GM18867 (cell line): ENCODE measurements around the gene ZDHHC21.

ENCODE experiments used
- ATAC-seq: cut with Tn5 transposase; IDR thresholded peaks from one replicate; pipeline ENCODE4 v1.9.1; 2021; ENCODE audit warnings: mild to moderate bottlenecking, moderate library complexity; ENCODE audit not compliant: unreplicated experiment

The ZDHHC21 gene

GRCh38 chr9:14618836-14619420 lies 74.3 kb downstream of the ZDHHC21 start:
- ATAC-seq, result no peak

- peak; percentile 92 for ATAC-seq
Observed at GRCh38 chr9:14616188-14616982, 76.8 kb downstream of the ZDHHC21 start.

GRCh38 chr9:14608540-14608939 lies 84.7 kb downstream of the ZDHHC21 start:
- ATAC-seq, result no peak

- ATAC-seq, result no peak
Observed at GRCh38 chr9:14597171-14597799, 95.9 kb downstream of the ZDHHC21 start.

GRCh38 chr9:14593406-14593805 lies 99.8 kb downstream of the ZDHHC21 start:
- no peak for ATAC-seq

GRCh38 chr9:14591411-14591810 lies 101.8 kb downstream of the ZDHHC21 start:
- ATAC-seq, result no peak

GRCh38 chr9:14585730-14586473 lies 107.3 kb downstream of the ZDHHC21 start:
- peak; percentile 100 for ATAC-seq

- no peak for ATAC-seq
Observed at GRCh38 chr9:14584571-14584970, 108.7 kb downstream of the ZDHHC21 start.

GRCh38 chr9:14578030-14578429 lies 115.2 kb downstream of the ZDHHC21 start:
- no peak for ATAC-seq

GRCh38 chr9:14574173-14574572 lies 119.1 kb downstream of the ZDHHC21 start:
- ATAC-seq, result no peak

GRCh38 chr9:14573319-14573718 lies 119.9 kb downstream of the ZDHHC21 start:
- ATAC-seq, result no peak

- peak; percentile 49 for ATAC-seq
Observed at GRCh38 chr9:14565352-14566016, 127.7 kb downstream of the ZDHHC21 start.

GRCh38 chr9:14563902-14564624 lies 129.2 kb downstream of the ZDHHC21 start:
- no peak for ATAC-seq

- no peak for ATAC-seq
Observed at GRCh38 chr9:14561929-14562405, 131.3 kb downstream of the ZDHHC21 start.
